ENCODE measurements around the gene PRR15L.

Gene PRR15L

GRCh38 chr17:47902039-47902744, 55.5 kb downstream of the PRR15L start:
- DNase-seq (ENCODE audit: low read depth in 2 of 2, low spot score in 1 of 2): no peak
